OCI-LY3 (cell line): ENCODE data around the gene LARGE2.

Experiments used
- H2AFZ ChIP-seq: fragments of 200-600, 300-600 bp; shearing (Covaris generic); 2 replicates; pipeline ENCODE4 v1.6.0; 2014; ENCODE audit warnings: antibody characterized with exemption, low read depth, low read length
- H3K27ac ChIP-seq: fragments of 200-600, 300-600 bp; sonication (generic); 2 replicates; pipeline ENCODE4 v1.5.1; 2014; ENCODE audit warnings: mild to moderate bottlenecking, low read length, moderate library complexity, mixed read lengths
- H3K27me3 ChIP-seq: fragments of 200-600, 300-600 bp; sonication (generic); 2 replicates; pipeline ENCODE4 v1.6.1; 2014; ENCODE audit warnings: low read depth, low read length, mixed read lengths
- H3K36me3 ChIP-seq: fragments of 200-600, 300-600 bp; sonication (generic); replicated peaks from 2 replicates; pipeline ENCODE3; 2014; ENCODE audit warnings: low read depth, low read length, mixed read lengths
- H3K4me1 ChIP-seq: fragments of 300-600, 200-600 bp; sonication (generic); 2 replicates; pipeline ENCODE4 v1.6.1; 2014; ENCODE audit warnings: low read length, mixed read lengths
- H3K4me2 ChIP-seq: fragments of 200-600, 300-600 bp; sonication (generic); 2 replicates; pipeline ENCODE4 v1.6.1; 2014; ENCODE audit warnings: low read length, mixed read lengths
- H3K4me3 ChIP-seq: fragments of 300-600, 200-600 bp; sonication (generic); 2 replicates; pipeline ENCODE4 v1.5.1; 2014; ENCODE audit warnings: antibody characterized with exemption, mild to moderate bottlenecking, low read length, moderate library complexity
- H3K79me2 ChIP-seq: fragments of 300-600, 200-600 bp; shearing (Covaris generic); 2 replicates; pipeline ENCODE4 v1.6.1; 2014; ENCODE audit warnings: mild to moderate bottlenecking, low read length, mixed read lengths
- H3K9ac ChIP-seq: fragments of 300-600, 200-600 bp; shearing (Covaris generic); 2 replicates; pipeline ENCODE4 v1.6.0; 2014; ENCODE audit warnings: mild to moderate bottlenecking, low read length, moderate library complexity
- H3K9me3 ChIP-seq: fragments of 200-600, 300-600 bp; shearing (Covaris generic); 2 replicates; pipeline ENCODE4 v1.6.1; 2014; ENCODE audit warnings: low read length, mixed read lengths; ENCODE audit not compliant: insufficient read depth
- H4K20me1 ChIP-seq: fragments of 200-600, 300-600 bp; sonication (generic); 2 replicates; pipeline ENCODE4 v1.6.1; 2016; ENCODE audit warnings: low read length, mixed read lengths; ENCODE audit not compliant: insufficient read depth
- EZH2phosphoT487 ChIP-seq: fragments of 200-600 bp; shearing (Covaris generic); IDR thresholded peaks from 2 replicates; pipeline ENCODE4 v1.6.1; 2018; ENCODE audit warnings: antibody characterized with exemption, mixed run types, low read depth
- TF ChIP-seq, protein P1 (sequence below): fragments of 200-600, 300-600 bp; sonication (generic); IDR thresholded peaks from 2 replicates; pipeline ENCODE4 v1.5.1; 2014; ENCODE audit warnings: antibody characterized with exemption, low read length, low read depth

Gene LARGE2

DNA sequence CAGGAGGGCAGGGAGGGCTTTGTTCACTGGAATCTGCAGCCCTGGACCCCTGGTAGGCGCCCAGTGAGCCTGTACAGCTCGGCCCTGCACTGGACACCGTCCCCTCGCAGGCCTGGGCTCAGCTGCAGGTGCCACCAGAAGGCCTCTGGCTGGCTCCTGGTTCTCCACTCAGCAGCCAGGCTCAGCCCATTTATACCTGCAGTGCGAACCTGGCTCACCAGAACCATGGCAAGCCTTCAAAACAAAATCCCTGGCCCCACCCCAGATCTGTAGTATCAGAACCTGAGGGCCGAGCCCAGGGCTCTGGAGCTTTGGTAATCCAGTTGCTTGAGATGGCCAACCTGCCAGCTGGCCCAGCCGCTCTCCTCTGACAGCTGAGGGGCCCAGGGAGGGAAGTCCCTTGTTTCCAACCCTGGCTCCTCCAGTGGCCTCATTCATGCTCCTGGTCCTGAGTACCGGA, 14.5 kb upstream of the LARGE2 start:
- H3K4me3 ChIP-seq, result no peak overlapping the region
- no peaks in the 10 kb centered on the region for H3K9me3 ChIP-seq
- H4K20me1 ChIP-seq, result no peaks in the 10 kb centered on the region
- H3K36me3 ChIP-seq, result no peaks in the 10 kb centered on the region
- H3K27me3 ChIP-seq, result no peaks in the 10 kb centered on the region
- no peak overlapping the region for H2AFZ ChIP-seq
- H3K79me2 ChIP-seq, result no peaks in the 10 kb centered on the region
- H3K27ac ChIP-seq, result no peak overlapping the region
- H3K4me1 ChIP-seq, result no peaks in the 10 kb centered on the region; the same call in 1 of the 2 replicates
- TF ChIP-seq EZH2phosphoT487, result no peak
- TF ChIP-seq, protein P1, sequence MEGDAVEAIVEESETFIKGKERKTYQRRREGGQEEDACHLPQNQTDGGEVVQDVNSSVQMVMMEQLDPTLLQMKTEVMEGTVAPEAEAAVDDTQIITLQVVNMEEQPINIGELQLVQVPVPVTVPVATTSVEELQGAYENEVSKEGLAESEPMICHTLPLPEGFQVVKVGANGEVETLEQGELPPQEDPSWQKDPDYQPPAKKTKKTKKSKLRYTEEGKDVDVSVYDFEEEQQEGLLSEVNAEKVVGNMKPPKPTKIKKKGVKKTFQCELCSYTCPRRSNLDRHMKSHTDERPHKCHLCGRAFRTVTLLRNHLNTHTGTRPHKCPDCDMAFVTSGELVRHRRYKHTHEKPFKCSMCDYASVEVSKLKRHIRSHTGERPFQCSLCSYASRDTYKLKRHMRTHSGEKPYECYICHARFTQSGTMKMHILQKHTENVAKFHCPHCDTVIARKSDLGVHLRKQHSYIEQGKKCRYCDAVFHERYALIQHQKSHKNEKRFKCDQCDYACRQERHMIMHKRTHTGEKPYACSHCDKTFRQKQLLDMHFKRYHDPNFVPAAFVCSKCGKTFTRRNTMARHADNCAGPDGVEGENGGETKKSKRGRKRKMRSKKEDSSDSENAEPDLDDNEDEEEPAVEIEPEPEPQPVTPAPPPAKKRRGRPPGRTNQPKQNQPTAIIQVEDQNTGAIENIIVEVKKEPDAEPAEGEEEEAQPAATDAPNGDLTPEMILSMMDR, result no peak
- no peak overlapping the region for H3K4me2 ChIP-seq
- no peak overlapping the region for H3K9ac ChIP-seq

DNA sequence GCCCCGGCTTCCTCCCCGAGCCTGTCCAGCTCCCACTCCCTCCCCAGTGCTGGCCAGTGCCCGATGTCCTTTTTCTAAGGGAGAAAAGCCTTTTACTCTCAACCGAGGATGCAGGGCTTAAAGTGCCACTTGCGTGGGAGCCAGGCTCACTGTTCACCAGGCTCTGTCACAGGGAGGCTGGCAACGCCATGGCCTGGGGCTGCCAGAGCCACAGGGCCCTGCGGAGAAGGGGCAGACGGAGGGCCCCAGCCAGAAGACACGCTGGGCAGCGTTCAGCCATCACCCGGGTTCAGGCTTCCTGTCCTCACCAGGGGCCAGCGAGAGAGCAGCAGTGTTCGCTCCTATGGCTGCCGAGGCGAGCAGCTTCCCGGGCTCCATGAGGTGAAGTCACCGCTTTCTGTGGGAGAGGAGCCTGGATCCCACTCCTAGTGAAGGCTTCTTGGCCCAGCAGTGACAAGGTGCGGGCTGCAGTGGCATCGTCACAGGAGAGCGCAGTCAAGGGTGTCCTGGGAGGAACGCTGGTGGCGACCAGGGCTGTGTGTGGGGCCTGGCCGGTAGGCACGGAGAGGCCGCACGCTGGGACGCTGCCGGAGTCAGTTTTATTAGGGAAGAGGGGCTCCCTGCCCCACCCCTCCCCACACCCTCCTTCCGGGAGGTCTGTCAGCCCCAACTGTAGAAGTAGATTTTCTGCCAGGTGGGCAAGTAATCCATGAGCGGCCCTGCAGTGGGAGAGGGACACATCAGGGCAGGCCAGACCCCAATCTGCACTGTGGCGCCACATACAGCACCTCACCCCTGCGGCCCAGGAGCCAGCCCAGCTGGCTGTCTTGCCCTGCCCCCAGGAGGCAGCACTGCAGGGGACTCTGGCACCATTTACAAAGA, 12.6 kb upstream of the LARGE2 start:
- no peaks in the 10 kb centered on the region; the same call in 1 of the 2 replicates for H3K4me1 ChIP-seq
- H3K36me3 ChIP-seq, result peaks cover 6% of the 10 kb centered on the region
- no peak overlapping the region for H2AFZ ChIP-seq
- TF ChIP-seq EZH2phosphoT487, result no peak
- TF ChIP-seq, protein P1, result no peak
- no peaks in the 10 kb centered on the region for H3K79me2 ChIP-seq
- no peak overlapping the region for H3K4me2 ChIP-seq
- H3K9ac ChIP-seq, result no peak overlapping the region
- H3K27me3 ChIP-seq, result no peaks in the 10 kb centered on the region
- no peaks in the 10 kb centered on the region for H4K20me1 ChIP-seq
- H3K27ac ChIP-seq, result no peak overlapping the region
- no peak overlapping the region for H3K4me3 ChIP-seq
- no peaks in the 10 kb centered on the region for H3K9me3 ChIP-seq

DNA sequence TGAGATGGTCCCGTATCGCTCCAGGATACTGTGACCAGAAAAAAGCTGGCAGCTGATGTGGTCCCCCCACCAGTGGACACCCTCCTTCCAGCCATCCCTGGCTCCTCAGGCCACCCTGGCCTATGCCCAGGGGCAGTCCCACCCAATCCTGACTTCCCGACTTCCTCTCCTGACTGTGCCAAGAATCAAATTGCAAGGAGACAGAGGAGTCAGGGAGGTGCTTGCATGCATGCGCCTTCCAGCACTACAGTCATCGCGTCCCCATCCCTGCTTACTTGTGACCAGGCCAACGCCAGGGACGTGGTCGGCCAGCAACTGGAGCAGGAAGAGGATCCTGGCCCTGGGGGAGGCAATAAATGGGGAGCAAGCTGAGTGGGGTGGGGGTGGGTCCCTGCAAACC, 11.8 kb upstream of the LARGE2 start:
- Histone ChIP-seq H3K27ac (no peak overlapping the region), H3K9ac (no peak overlapping the region), H3K36me3 (peaks cover 8% of the 10 kb centered on the region), H3K9me3 (no peaks in the 10 kb centered on the region), H4K20me1 (no peaks in the 10 kb centered on the region), H3K4me3 (no peak overlapping the region), H3K4me1 (no peaks in the 10 kb centered on the region; the same call in 1 of the 2 replicates), H3K27me3 (no peaks in the 10 kb centered on the region), H3K4me2 (no peak overlapping the region), H2AFZ (no peak overlapping the region), H3K79me2 (no peaks in the 10 kb centered on the region; the same call in 1 of the 2 replicates)
- no peak for TF ChIP-seq EZH2phosphoT487
- TF ChIP-seq, protein P1, result no peak

DNA sequence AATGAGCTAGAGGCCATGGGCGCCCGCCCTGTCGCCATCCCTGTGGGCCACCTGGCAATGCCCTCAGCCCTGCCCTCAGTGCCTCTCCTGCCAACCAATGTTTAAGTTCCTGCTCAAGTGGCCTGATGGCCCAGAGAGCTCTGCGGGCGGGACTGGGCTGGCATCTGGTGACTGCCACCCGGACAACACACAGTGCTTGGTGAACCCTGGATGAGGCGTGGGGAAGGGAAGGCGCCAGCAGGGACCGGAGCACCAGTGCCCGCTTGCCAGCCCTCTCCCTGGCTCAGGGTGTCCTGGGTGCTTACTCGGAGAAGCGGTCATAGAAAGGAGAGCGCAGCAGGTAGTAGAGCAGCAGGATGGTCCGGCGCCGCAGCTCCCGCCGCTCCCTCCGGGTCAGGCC, 8.9 kb upstream of the LARGE2 start:
- no peaks in the 10 kb centered on the region for H3K9me3 ChIP-seq
- H3K9ac ChIP-seq, result no peak overlapping the region
- H3K4me1 ChIP-seq, result peaks cover 3% of the 10 kb centered on the region; the same call in 1 of the 2 replicates
- peaks cover 18% of the 10 kb centered on the region for H3K79me2 ChIP-seq
- no peak overlapping the region for H3K4me2 ChIP-seq
- no peaks in the 10 kb centered on the region for H3K27me3 ChIP-seq
- H3K4me3 ChIP-seq, result no peak overlapping the region
- TF ChIP-seq EZH2phosphoT487, result no peak
- TF ChIP-seq, protein P1, result no peak
- no peaks in the 10 kb centered on the region for H4K20me1 ChIP-seq
- H3K36me3 ChIP-seq, result peaks cover 11% of the 10 kb centered on the region
- no peak overlapping the region for H3K27ac ChIP-seq
- no peak overlapping the region for H2AFZ ChIP-seq
